GM19193 (cell line): ENCODE data around the gene SEC11A.

Experiments
- POLR2A ChIP-seq: IDR thresholded peaks from 4 replicates; pipeline ENCODE4 v1.6.1; 2011; ENCODE audit not compliant: insufficient read depth, insufficient read length; ENCODE audit errors: extremely low read depth

The SEC11A gene

GRCh38 chr15:84716036-84716732, at the start of gene SEC11A:
Gene SEC11A, minus strand, starts transcription at chr15:84716139. Its CDS starts 64 bp downstream, at chr15:84716075.
- TF ChIP-seq POLR2A, result peak; percentile 91

- no peak for TF ChIP-seq POLR2A
Observed at GRCh38 chr15:84765675-84766074, 49.7 kb upstream of the SEC11A start.

- TF ChIP-seq POLR2A, result no peak
Observed at GRCh38 chr15:84764989-84765388, 49.0 kb upstream of the SEC11A start.

- no peak for TF ChIP-seq POLR2A
Observed at GRCh38 chr15:84764585-84764984, 48.6 kb upstream of the SEC11A start.

- no peak for TF ChIP-seq POLR2A
Observed at GRCh38 chr15:84762840-84763572, 47.1 kb upstream of the SEC11A start.

- no peak for TF ChIP-seq POLR2A
Observed at GRCh38 chr15:84761607-84762131, 45.7 kb upstream of the SEC11A start.

GRCh38 chr15:84760219-84760618, 44.3 kb upstream of the SEC11A start:
- no peak for TF ChIP-seq POLR2A

- no peak for TF ChIP-seq POLR2A
Observed at GRCh38 chr15:84759018-84759417, 43.1 kb upstream of the SEC11A start.

- no peak for TF ChIP-seq POLR2A
Observed at GRCh38 chr15:84755736-84756527, 40.0 kb upstream of the SEC11A start.

- no peak for TF ChIP-seq POLR2A
Observed at GRCh38 chr15:84752700-84753099, 36.8 kb upstream of the SEC11A start.

GRCh38 chr15:84752195-84752594, 36.3 kb upstream of the SEC11A start:
- no peak for TF ChIP-seq POLR2A

- no peak for TF ChIP-seq POLR2A
Observed at GRCh38 chr15:84750583-84751092, 34.7 kb upstream of the SEC11A start.

GRCh38 chr15:84749111-84749991, 33.4 kb upstream of the SEC11A start:
- TF ChIP-seq POLR2A, result no peak
